Keratinocyte (primary cell): Measurements from ENCODE around the gene MED12L. TPM values are rescaled to one million over a fixed set of nuclear protein-coding genes. Genes with fewer than 3 reads are reported as not detected.
A peak's percentile ranks its signal among the peaks of the same experiment; 100 is the strongest.

ENCODE experiments used
- DNase-seq: peaks from one replicate; pipeline ENCODE4 v3.0.0-alpha.2; 2011; ENCODE audit warnings: low read depth, missing footprints, low spot score
- FAIRE-seq: peaks from 2 replicates; lab custom pipeline; 2011; peaks lifted over from hg19 to GRCh38; lab: Jason Lieb, UNC
- H2AFZ ChIP-seq: 2 replicates; pipeline ENCODE4 v1.6.0; 2012; ENCODE audit warnings: low read length, control low read depth, inconsistent platforms; ENCODE audit not compliant: control insufficient read depth
- H3K27ac ChIP-seq: 2 replicates; pipeline ENCODE4 v1.5.1; 2011; ENCODE audit warnings: low read length; ENCODE audit not compliant: control insufficient read depth, insufficient read depth
- H3K27me3 ChIP-seq: 3 replicates; pipeline ENCODE4 v1.6.0; 2011; ENCODE audit warnings: low read length; ENCODE audit not compliant: control insufficient read depth, insufficient read depth; ENCODE audit errors: extremely low read depth
- H3K36me3 ChIP-seq, 2 experiments: 2 replicates in 1 of 2; 3 replicates in 1 of 2; pipeline ENCODE4 v1.5.1; 2011; ENCODE audit warnings: low read length in 2 of 2, mild to moderate bottlenecking in 1 of 2; ENCODE audit not compliant: control insufficient read depth in 2 of 2, insufficient read depth in 2 of 2; ENCODE audit errors: extremely low read depth in 1 of 2
- H3K4me1 ChIP-seq: 3 replicates; pipeline ENCODE4 v1.5.1; 2011; ENCODE audit warnings: low read length; ENCODE audit not compliant: control insufficient read depth, insufficient read depth; ENCODE audit errors: extremely low read depth
- H3K4me2 ChIP-seq: 3 replicates; pipeline ENCODE4 v1.6.0; 2011; ENCODE audit warnings: low read depth, low read length; ENCODE audit not compliant: control insufficient read depth, insufficient read depth; ENCODE audit errors: extremely low read depth
- H3K4me3 ChIP-seq, 3 experiments: fragments of 200-600 bp in 1 of 3; sonication (generic) in 1 of 3; 2 replicates in 2 of 3; 3 replicates in 1 of 3; pipeline ENCODE4 v1.5.1; 2011 to 2016; ENCODE audit warnings: low read length in 3 of 3, mild to moderate bottlenecking in 3 of 3, control low read depth in 2 of 3, inconsistent platforms in 1 of 3, low read depth in 1 of 3, mixed read lengths in 1 of 3, mixed run types in 1 of 3, moderate library complexity in 1 of 3; ENCODE audit not compliant: control insufficient read depth in 2 of 3, insufficient read depth in 2 of 3; ENCODE audit errors: extremely low read depth in 1 of 3
- H3K79me2 ChIP-seq: 2 replicates; pipeline ENCODE4 v1.6.0; 2012; ENCODE audit warnings: low read length; ENCODE audit not compliant: control insufficient read depth, insufficient read depth
- H3K9ac ChIP-seq: 3 replicates; pipeline ENCODE4 v1.6.0; 2011; ENCODE audit warnings: low read length; ENCODE audit not compliant: control insufficient read depth, insufficient read depth; ENCODE audit errors: extremely low read depth
- H3K9me1 ChIP-seq: 3 replicates; pipeline ENCODE4 v1.6.0; 2011; ENCODE audit warnings: low read length; ENCODE audit not compliant: control insufficient read depth, insufficient read depth; ENCODE audit errors: extremely low read depth
- H3K9me3 ChIP-seq: 2 replicates; pipeline ENCODE4 v1.5.1; 2012; ENCODE audit warnings: low read depth, low read length; ENCODE audit not compliant: control insufficient read depth
- H4K20me1 ChIP-seq: 3 replicates; pipeline ENCODE4 v1.6.0; 2011; ENCODE audit warnings: low read length; ENCODE audit not compliant: control insufficient read depth, insufficient read depth; ENCODE audit errors: extremely low read depth
- CTCF ChIP-seq, 3 experiments: IDR thresholded peaks in 1 of 3; conservative IDR thresholded peaks in 1 of 3; optimal IDR thresholded peaks in 1 of 3; 2 replicates in 2 of 3; 3 replicates in 1 of 3; pipeline versions ENCODE3 to v1.5.1; 2011; ENCODE audit warnings: low read length in 3 of 3, mild to moderate bottlenecking in 3 of 3, moderate library complexity in 2 of 3, control low read depth in 1 of 3, inconsistent platforms in 1 of 3; ENCODE audit not compliant: insufficient read depth in 2 of 3; ENCODE audit errors: extremely low read depth in 1 of 3
- EZH2 ChIP-seq: IDR thresholded peaks from one replicate; pipeline ENCODE4 v1.6.1; 2012; ENCODE audit warnings: inconsistent platforms, mild to moderate bottlenecking, low read length, moderate library complexity
- dilution Hi-C: fragments of 300-500 bp; cut with MboI; formaldehyde crosslinking; loops from one replicate; pipeline ENCODE4 v1.7.0; 2020; ENCODE audit warnings: low sequenced_read_pairs; ENCODE audit not compliant: extremely low pct_ligation_motif_present
- polyA plus RNA-seq, 5 experiments: library from polyadenylated mRNA; depleted of rRNA in 3 of 5; stranded (reverse) in 3 of 5; stranded (forward) in 1 of 5; unstranded in 1 of 5; fragments of >200 nt; gene quantifications; 1 replicate in 1 of 5; 2 replicates in 3 of 5; 3 replicates in 1 of 5; pipeline versions ENCODE4 v1.2.1 to v1.2.3, GENCODE V29; 2011 to 2012; ENCODE audit warnings: missing spikeins in 2 of 5, low read depth in 1 of 5, low replicate concordance in 1 of 5

MED12L gene
- polyA plus RNA-seq, 1 donor (not counting 4 experiments of a cell fraction or from before 2014, with no cell fraction given), result 0.04 TPM

GRCh38 chr3:151289445-151289844 lies 204.0 kb downstream of the MED12L start:
- Histone ChIP-seq H3K4me3 (no peak overlapping the region), H3K4me1 (no peaks in the 10 kb centered on the region), H3K4me2 (no peak overlapping the region), H3K9ac (no peak overlapping the region), H3K27me3 (no peaks in the 10 kb centered on the region), H2AFZ (no peak overlapping the region), H3K9me1 (no peaks in the 10 kb centered on the region), H3K9me3 (no peaks in the 10 kb centered on the region), H4K20me1 (no peaks in the 10 kb centered on the region), H3K36me3 (peaks cover 2 to 5% of the 10 kb centered on the region in 2 experiments), H3K79me2 (no peaks in the 10 kb centered on the region), H3K27ac (no peak overlapping the region)
- no peak for FAIRE-seq
- TF ChIP-seq CTCF (optimal IDR thresholded peaks at IDR 0.05 in 1 of 3, IDR thresholded peaks at IDR 0.05 in 1 of 3, conservative IDR thresholded peaks at IDR 0.05 in 1 of 3; ENCODE audit: extremely low read depth in 1 of 3, insufficient read depth in 2 of 3, low read length in 3 of 3) (no peak), EZH2 (no peak)
- dilution Hi-C loops, result no loop called here
- no peak for DNase-seq

GRCh38 chr3:151290673-151291072 lies 205.2 kb downstream of the MED12L start:
- Histone ChIP-seq H4K20me1 (no peaks in the 10 kb centered on the region), H2AFZ (no peak overlapping the region), H3K36me3 (peaks cover 7 to 11% of the 10 kb centered on the region in 2 experiments), H3K9ac (no peak overlapping the region), H3K79me2 (no peaks in the 10 kb centered on the region), H3K27me3 (no peaks in the 10 kb centered on the region), H3K27ac (no peak overlapping the region), H3K4me2 (no peak overlapping the region), H3K9me3 (no peaks in the 10 kb centered on the region), H3K4me1 (no peaks in the 10 kb centered on the region), H3K9me1 (no peaks in the 10 kb centered on the region), H3K4me3 (no peak overlapping the region)
- TF ChIP-seq CTCF (optimal IDR thresholded peaks at IDR 0.05 in 1 of 3, IDR thresholded peaks at IDR 0.05 in 1 of 3, conservative IDR thresholded peaks at IDR 0.05 in 1 of 3; ENCODE audit: extremely low read depth in 1 of 3, insufficient read depth in 2 of 3, low read length in 3 of 3) (peak in 2 of 3 experiments; percentile 37 to 39), EZH2 (no peak)
- peak; percentile 46 for FAIRE-seq
- dilution Hi-C loops, result no loop called here
- no peak for DNase-seq
